D721Med (cell line): Measurements from ENCODE around the gene FGFBP1.
"Not testable (repeated sequence)": the region's sequence is repeated elsewhere in the genome, so short reads cannot be mapped to it uniquely, and the experiment has no call there.

Source experiments
- DNase-seq: peaks from one replicate; pipeline ENCODE4 v3.0.0; 2011; ENCODE audit warnings: low spot score; ENCODE audit not compliant: insufficient read length
- FAIRE-seq: peaks from 2 replicates; lab custom pipeline; 2011; peaks lifted over from hg19 to GRCh38; lab: Jason Lieb, UNC
- TF ChIP-seq, protein P1 (sequence below): IDR thresholded peaks from 2 replicates; pipeline ENCODE4 v1.5.1; 2012; ENCODE audit warnings: mild to moderate bottlenecking, control low read depth; ENCODE audit not compliant: insufficient read depth; ENCODE audit errors: missing control alignments

FGFBP1 gene

DNA sequence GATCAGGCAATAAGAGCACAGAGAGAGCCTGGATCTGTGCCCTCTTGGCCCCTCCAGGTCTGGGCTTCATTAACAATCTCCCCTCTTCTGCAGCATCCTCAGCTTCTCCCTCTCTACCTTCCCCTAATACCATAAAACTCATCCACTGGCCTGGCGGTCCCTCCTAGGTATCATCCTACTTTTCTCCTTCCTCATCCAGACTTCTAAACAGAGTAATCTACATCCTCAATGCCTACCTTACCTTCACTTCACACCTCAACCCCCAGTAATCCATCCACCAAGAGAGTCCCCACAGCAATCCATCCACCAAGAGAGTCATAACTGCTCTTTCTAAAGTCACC, 17.0 kb downstream of the FGFBP1 start:
- no peak for FAIRE-seq

DNA sequence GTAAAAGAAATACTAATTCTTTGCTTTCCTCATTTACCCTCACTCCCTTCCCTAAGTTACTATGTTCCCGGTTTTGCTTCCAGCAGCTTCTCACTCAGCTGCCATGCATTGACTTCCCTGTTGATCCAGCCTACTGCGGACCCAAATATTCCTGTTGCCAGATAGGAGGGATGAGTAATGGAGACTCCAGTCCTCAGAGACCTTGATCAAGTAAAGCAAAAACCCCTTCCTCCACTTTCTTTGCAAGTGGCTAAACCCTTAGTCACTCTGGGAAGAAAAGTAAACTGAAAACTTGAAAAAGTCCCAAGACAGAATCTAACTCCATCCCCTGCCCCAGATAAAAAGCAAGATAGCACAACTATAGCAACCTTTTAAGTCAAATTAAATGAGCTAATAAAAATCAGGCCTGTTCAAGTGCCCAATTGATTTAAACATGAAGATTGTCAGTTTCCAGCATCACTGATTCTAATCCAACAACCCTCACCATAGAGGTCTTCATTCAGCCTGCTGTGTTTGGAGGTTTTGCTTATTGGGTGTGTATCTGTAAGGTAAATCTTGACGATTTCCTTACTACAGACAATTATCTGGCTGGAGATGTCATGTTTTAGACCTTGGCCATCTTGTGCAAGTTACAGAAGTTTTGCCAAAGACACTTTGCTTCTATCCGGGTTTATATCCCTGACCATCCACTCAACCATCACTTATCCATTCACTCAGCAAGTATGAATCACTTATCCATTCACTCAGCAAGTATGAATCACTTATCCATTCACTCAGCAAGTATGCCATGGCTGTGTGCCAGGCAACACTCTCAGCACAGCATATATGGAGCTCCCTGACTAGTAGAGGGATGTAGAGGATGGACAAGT, 17.6 kb downstream of the FGFBP1 start:
- FAIRE-seq (no peak), DNase-seq (no peak)
- TF ChIP-seq, protein P1, sequence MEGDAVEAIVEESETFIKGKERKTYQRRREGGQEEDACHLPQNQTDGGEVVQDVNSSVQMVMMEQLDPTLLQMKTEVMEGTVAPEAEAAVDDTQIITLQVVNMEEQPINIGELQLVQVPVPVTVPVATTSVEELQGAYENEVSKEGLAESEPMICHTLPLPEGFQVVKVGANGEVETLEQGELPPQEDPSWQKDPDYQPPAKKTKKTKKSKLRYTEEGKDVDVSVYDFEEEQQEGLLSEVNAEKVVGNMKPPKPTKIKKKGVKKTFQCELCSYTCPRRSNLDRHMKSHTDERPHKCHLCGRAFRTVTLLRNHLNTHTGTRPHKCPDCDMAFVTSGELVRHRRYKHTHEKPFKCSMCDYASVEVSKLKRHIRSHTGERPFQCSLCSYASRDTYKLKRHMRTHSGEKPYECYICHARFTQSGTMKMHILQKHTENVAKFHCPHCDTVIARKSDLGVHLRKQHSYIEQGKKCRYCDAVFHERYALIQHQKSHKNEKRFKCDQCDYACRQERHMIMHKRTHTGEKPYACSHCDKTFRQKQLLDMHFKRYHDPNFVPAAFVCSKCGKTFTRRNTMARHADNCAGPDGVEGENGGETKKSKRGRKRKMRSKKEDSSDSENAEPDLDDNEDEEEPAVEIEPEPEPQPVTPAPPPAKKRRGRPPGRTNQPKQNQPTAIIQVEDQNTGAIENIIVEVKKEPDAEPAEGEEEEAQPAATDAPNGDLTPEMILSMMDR = no peak

More for the DNA sequence above, 17.0 kb downstream of the FGFBP1 start:
- no peak for DNase-seq
- TF ChIP-seq, protein P1 = no peak

DNA sequence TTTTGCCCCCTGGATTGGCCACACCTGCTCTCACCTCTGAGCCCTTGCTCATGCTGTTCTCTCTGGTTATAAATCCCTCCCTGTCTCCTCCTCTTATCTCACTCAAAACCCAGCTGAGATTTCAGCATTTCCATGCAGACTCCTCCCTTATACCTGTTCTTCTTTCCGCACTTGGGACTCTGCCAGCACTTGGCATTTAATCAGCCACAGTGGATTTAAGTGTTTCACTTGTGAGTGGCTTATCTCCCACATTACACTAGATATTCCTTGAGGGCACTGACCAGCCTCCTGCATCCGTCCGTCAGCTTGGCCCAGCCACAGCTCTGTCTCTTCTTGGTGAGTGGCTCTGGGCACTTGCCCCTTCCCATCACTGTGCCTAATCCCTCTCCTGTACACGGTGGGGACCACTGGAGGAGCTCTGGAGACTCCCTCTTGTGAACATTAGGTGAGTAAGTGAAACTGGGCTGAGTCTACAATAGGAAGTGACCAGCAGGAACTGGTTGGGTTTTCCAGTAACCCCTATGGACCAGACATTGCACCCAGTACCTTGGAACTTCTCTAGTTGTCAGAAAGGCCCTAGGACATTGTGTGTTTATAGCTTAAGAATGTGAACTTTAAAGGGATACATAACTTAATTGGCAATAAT, 19.9 kb downstream of the FGFBP1 start:
- FAIRE-seq (no peak), DNase-seq (no peak)
- TF ChIP-seq, protein P1 = no peak

DNA sequence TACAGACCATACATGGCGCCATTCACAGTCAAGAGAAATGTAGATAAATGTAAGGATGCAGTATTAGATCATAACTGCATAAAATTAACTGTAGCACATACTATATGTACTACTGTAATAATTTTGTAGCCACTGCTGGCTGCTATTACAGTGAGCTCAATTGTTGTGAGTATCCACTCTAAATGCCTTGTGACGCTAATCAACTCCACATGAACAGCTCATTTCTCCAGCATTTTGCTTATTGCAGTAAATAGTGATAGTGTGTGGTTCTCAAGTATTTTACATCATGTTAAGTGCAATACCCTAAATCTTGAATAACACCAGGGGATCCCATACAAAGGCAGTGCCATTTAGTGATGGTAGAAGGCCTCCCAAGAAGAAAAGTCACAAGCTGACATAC, 21.2 kb downstream of the FGFBP1 start:
- FAIRE-seq (no peak), DNase-seq (no peak)
- TF ChIP-seq, protein P1 = no peak

DNA sequence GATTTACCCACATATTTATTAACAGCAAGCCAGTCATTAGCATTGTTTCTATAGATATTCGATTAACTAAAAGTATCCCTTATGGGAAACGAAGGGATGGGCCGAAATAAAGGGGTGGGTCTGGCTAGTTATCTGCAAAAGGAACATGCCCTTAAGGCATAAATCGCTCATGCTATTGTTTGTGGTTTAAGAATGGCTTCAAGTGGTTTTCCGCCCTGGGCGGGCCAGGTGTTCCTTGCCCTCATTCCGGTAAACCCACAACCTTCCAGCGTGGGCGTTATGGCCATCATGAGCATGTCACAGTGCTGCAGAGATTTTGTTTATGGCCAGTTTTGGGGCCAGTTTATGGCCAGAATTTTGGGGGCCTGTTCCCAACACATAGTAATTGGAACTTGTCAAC, 22.2 kb downstream of the FGFBP1 start:
- not testable (repeated sequence) for FAIRE-seq, DNase-seq

DNA sequence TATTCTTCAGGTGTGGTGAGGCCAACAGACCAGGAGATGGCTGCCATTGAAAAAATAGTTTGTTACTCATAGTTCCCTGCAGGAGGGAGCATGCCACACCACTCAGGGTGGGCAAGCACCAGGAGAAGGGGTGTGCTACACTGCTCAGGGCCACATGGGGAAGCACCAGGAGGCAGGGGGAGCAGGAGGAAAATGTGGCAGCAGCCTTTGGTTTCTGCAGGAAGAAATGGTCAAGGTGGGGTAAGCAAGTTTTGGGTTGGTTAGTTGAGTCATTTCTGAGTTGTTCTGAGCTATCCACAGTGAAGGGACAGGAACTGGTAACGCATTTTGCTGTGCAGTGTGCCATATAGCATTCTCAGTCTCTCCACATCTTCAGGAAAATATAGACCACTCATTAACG, 23.8 kb downstream of the FGFBP1 start:
- TF ChIP-seq, protein P1 = no peak
- DNase-seq (no peak), FAIRE-seq (no peak)

DNA sequence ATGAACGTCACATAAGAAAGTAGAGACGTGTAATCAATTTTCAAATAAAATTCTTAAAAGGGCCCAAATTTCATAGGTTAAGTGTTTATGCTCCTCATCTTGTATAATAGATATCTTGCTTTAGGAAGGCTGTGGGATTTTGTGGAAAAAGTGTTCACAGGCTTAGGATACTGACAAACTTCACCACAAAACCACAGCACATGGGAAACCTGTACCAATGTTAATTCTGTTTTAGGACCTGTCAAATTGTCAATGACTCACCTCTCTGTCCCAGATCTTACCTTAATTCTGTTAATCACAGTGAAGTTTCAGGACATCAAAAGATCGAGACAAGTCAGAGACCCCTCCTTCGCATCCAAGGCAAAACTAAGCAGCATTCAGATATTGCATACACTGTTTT, 24.2 kb downstream of the FGFBP1 start:
- no peak for FAIRE-seq
- TF ChIP-seq, protein P1 = no peak
- DNase-seq = no peak
